Measurements from ENCODE around the gene CLTC. TPM values are rescaled to one million over a fixed set of nuclear protein-coding genes. Genes with fewer than 3 reads are reported as not detected.

CLTC gene
- total RNA-seq, 1 donor from 2014 or later: 142 TPM

DNA sequence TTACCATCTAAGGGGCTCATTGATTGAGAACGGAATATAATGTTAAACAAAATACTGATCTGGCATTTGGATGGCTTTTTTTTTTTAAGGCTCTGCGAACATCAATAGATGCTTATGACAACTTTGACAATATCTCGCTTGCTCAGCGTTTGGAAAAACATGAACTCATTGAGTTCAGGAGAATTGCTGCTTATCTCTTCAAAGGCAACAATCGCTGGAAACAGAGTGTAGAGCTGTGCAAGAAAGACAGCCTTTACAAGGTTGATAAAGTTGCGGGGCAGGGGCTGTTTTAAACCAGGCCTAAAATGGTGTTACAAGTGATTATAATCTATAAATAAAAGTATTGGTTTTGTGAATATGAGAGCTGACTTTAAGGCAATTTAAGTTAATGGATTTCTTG, 65.3 kb downstream of the CLTC start:
- ATAC-seq: no peak

DNA sequence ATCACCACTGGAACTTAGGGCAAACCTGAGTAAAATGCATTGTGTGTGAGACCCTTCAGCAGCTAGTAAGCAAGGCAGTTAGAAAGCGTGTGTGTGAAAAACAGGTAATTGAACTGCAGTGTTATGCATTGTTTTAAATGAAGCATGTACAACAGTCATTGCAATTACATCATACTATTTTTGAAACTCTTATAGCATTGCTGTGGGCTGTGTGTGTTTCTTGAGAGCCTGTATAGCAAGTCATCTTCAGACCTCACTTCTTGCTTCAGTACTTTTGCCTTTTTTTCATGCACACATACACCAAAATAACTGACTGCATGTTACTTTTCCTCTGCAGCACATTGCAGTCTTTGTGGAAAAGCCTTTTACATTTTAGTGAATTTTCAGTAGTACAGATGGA, 68.3 kb downstream of the CLTC start:
- ATAC-seq: no peak

DNA sequence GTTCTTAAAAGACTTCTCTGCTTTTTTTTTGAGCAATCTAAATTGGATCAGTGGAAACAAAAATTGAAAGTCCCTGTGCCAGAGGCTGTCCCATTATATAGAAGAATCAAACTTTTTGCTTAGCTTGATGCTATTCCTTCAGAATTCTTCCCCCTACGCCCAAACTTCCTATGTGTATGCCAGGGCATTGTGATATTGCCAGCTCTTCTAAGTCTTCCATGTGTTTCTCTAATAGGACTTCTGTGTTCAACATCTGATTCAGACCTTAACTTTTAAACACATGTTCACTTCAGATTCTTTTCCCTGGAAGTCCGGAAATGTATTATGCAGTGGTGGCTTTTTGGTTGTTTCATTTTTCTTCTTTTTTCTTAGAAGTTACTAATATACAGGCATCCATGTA, 68.8 kb downstream of the CLTC start:
- no peak for ATAC-seq

DNA sequence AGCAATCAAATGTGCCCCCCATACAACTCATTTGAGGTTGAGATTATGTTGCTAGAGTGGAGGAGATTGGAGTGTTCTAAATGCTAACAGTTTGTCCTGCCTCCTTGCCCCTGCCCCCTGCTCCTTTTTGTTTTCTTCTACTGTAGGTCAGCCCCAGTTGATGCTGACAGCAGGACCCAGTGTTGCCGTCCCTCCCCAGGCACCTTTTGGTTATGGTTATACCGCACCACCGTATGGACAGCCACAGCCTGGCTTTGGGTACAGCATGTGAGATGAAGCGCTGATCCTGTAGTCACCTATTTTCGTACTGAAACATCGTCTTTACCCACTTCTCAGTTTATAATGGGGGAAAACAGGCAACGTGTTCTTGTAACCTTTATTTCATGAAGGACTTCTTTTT, 73.9 kb downstream of the CLTC start:
- ATAC-seq: no peak

DNA sequence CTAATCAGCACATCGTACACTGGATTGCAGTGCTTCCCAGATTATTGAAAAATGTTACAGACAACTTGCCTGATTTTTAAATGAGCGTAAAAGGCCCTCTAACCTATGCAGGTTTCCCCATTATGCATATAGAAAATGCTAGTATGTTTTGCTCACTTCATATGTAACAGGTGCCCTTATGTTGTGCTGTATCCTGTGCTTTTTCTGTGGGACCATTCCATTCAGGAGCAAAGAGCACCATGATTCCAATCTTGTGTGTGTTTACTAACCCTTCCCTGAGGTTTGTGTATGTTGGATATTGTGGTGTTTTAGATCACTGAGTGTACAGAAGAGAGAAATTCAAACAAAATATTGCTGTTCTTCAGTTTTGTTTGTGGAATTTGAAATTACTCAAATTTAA, 74.6 kb downstream of the CLTC start:
- no peak for ATAC-seq

DNA sequence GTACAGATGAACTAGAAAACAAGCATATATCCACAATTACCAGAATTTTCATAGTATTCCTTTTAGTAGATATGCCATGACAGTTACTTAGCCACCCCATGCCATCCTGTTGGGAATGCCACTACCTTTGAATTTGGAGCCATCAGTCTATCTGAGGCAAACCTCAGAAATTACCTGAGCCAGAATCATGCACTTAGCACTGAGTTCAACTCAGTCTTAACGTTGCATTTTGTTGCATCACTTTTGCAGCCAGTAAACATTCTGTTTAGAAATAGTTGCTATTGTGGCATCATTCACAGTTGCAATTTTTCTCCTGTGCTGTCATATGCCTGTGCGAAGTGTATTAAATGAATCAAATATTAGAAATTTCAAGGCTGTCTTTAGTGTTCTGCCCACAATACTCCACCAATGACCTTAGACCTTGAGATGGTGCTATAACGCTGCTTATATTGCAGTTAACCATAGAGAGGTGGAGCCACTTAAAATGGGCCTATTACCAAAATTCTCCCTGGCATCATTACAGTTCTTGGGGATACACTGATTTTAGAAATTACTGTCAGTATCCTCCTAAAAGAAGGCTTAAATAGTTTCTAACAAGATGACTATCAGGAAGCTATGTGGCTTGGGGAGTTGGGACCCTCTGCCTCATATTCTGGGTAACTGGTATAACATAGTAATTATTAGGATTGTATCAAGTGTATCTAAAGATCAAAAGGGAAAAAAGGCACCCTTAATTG, 76.4 kb downstream of the CLTC start:
- peak; percentile 9 for ATAC-seq

DNA sequence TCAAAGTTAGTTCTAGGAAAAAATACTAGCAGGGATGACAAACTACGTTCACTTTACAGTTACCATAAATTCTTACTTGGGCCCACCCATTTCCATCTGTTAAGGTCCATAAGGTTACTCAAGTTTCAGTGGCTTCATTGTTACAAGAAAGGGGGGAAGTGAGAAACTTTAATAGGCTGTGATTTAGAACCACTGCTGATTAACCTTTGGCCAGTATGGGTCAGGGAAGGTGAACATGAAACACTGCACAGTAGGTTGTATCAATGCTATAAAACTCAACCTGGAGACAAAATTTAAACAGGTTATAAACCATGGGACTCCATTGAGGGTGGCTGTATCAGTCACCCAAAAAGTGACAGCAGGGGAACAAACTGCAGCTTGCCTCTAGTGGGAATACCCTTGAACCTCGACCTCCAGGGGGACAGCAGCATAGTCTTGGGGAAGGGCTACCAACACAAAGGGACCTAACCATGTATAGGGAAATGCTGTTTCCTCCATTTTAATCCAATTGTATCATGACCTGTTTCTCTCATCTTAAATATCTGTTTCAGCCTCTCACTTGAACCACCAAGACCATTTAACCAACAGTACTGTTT, 77.1 kb downstream of the CLTC start:
- no peak for ATAC-seq

DNA sequence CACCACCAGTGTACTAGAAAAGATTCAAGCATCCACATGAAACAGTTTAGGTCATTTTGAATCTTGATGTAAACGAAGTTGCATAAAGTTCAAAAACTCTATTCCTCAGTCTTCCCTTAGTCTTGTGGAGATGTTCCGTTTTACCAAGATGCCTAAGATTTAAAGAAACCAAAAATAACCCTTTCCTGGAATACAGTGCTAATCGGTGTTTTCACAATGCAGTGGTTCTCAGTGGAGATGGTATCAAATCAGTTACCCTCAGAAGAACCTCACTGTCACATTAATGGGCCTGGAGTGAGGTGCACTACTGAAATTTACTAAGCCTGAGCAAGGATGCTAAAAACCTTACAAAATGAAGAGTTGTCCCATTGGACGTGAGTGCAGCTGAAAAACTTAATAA, 78.4 kb downstream of the CLTC start:
- ATAC-seq: no peak

DNA sequence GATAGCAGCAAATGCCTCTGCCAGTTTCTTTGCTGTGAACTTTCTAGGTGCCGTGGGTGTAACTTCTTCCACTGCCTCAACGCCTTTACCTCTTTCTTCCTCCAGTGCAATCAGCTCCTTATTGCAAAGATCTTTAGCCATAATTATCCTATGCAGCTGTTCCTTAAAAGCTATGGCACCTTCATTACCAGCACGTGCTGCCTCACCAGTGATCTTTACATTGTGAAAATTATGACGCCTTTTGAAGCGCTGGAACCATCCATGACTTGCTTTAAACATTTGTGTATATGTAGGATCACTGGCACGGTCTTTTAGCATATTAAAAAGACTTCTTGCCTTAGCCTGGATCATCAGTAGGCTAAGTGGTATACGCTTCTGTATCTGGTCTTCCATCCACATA, 79.5 kb downstream of the CLTC start:
- ATAC-seq: no peak

DNA sequence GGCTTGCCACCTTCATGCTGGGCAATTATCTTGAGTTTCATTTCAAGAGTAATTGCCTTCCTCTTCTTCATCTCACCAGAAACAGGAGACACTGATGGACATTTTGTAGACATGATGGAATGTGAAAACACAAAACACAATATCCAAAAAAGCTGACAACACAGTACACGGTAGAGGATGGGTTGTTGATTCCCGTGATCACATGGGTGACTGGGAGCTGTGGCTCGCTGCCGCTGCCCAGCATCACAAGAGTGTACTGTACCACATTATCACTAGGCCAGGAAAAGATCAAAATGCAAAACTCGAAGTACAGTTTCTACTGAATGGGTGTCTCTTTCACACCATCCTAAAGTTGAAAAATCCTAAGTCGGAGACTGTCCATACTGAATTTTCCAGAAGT, 80.1 kb downstream of the CLTC start:
- ATAC-seq: no peak

DNA sequence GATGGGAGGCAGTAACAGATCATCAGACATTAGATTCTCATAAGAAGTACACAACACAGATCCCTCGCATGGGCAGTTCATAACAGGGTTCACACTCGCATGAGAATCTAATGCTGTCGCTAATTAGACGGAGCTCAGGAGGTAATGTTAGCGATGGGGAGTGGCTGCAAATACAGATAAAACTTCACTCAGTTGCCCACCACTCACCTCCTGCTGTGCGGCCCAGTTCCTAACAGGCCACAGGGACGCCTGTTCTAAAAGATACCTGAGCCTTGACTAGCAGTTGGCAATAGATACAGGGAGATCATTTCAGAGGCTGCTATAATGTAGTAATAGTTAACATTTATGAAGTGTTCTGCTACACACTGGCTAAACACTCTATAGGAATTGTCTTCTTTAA, 82.6 kb downstream of the CLTC start:
- ATAC-seq: no peak

DNA sequence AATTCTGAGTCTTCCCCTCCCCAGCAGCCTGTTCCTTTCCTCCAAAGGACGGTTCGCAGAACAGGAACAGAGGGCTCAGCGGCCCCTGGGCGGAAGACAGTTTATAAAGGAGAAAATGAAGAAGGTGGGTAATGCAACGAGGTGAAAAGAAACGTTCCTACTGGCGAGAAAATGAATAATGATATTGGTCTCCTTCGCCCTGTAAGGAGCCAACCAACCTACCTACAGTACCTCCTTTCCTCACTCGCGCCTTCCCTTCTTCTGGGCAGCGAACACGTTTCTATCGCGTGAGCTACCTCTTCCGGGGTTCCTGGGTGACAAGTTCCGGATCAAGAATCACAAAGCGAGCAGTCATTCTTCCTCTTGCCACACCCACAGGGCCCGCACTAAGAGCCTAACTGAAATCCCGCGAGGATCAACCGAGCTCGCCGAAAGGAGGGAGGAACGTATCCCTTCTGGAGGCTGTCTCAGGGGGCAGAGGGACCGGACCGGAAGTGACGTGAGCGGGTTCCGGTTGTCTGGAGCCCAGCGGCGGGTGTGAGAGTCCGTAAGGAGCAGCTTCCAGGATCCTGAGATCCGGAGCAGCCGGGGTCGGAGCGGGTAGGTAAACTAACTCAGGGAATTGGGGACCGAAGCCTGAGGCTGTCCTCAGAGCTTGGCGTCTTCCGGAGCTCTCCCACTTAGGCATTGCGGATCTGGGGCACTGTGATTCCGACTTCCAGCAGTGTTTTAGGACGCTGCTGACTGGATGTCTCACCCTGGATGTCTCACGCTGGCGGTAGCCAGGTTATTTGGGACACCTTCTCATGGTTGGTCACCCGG, 87.7 kb downstream of the CLTC start, which contains the start of the genes PTRH2 and VMP1:
TSS of gene PTRH2 (minus strand) at position 282 of the 822 bp plus-strand sequence. CDS start 9,452 bp downstream, outside the sequence.
TSS of gene VMP1 (plus strand) at position 506 of the 822 bp plus-strand sequence. CDS start 23,793 bp downstream, outside the sequence.
- peak; percentile 99 for ATAC-seq

DNA sequence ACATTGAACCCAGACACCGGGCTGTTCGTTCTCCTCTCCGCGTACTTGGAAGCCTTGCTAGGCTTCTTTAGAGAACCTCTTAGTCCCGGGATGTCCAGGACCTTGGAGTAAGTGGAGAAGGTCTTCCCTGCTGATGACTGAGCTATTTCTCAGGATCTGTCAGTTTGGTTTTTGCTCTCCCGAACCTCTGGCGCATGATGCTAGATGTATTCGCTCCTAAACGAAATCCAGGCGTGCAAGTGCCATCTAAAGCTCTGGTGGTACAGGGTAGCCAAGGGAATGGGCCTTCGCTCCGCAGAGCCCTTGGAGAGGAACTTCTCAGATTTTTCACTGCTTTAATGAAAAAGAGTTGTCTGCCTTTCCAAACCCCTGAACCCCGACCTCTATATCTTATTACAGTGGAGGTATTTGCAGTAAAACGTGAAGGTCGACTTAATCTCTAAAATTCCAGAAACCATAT, 88.3 kb downstream of the CLTC start:
- peak; percentile 5 for ATAC-seq

DNA sequence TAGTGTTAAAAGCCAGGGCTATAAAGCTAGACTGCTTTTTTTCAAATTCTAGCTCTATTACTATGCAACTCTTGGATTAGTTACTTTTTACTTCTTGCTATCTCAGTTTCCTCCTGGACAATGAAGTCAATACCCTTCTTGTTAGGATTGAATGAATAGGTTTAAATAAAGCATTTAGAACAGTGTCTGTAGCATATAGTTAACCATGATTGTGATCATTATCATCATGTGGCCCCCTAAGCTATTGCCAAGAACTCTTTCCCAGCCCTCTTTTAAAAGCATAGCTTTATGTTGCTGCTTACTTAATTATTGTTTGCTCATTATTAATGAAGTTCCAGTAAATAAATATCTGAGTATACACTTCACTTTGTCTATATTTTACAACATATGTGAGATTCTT, 92.2 kb downstream of the CLTC start:
- no peak for ATAC-seq

DNA sequence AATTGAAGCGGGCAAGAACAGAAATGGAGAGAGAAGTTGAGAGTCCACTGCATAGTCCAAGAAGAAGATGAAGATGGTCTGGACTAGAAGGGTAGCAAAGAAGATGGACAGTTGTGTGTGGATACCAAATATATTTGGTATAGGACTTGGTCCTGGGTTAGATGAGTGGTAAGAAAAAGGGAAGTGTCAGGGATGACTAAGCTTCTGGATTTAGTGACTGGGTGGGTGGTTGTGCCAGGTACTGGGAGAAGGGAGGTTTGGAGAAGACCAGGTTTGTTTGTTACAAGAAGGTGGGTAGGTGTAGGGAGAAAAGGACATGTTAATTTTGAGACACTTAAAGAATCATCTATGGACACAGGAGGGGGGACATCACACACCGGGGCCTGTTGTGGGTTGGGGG, 93.2 kb downstream of the CLTC start:
- no peak for ATAC-seq

DNA sequence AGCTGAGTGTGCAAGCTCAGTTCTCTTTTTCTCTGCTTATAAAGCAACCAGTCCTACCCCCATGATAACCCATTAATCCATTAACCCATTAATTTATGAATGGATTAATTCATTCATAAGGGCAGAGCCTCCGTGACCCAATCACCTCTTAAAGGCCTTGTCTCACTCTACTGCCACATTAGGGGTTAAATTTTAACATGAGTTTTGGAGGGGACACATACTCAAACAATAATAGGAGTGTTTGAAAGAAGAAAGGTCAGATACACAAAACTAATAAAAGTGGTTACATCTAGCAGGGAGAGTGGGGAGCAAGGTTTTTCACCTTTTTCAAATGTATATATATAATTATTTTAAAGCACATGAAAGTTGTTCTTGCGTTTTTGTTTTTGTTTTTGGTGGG, 94.6 kb downstream of the CLTC start:
- no peak for ATAC-seq

DNA sequence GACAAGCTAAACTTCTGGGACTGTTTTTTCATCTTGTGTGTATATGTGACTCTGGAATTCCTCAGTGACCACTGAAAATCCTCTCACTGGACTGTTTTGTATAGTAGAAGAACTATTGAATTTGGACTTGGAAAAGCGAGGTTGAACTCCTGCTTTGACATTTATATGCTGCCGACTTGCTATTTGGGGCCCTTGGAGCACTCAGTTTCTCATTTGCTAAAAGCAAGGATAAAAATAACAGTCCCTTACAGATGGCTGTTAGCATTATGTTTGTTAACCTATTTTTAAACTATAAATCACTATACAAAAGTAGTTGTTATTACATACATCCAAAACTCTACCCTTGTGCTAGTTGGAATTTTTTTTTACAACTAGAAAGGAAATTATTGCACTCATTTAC, 96.7 kb downstream of the CLTC start:
- ATAC-seq: no peak

DNA sequence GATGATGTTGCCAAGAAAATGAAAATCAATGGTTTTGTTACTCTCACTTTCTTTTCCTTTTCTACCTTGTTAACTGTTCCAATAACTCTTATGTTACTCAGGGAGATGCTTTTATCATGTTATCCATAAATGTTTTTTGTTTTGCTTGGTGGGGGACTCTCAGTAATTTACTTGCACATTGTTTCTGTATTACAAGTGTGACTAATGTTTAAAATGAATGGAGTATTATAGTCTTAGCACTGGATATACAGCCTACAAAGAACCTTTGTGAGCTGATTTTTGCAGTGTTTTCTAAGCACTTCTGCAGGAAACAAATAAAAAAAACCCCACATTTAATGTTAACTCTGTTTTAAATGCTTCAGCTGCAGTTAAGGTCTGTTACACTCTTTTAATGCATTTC, 99.8 kb downstream of the CLTC start:
- ATAC-seq: no peak

DNA sequence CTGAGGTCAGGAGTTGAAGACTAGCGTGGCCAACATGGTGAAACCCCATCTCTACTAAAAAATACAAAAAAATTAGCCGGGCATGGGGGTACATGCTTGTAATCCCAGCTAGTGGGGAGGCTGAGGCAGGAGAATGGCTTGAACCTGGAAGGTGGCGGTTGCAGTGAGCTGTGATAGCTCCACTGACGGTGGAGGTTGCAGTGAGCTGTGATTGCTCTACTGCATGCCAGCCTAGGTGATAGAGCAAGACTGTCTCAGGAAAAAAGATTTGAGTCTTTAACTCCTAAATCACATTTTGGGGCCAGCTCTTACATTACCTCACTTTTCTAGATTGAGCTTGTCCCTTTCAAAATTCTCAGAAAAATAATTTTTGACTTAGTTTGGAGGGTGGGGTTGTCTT, 102.9 kb downstream of the CLTC start:
- no peak for ATAC-seq

DNA sequence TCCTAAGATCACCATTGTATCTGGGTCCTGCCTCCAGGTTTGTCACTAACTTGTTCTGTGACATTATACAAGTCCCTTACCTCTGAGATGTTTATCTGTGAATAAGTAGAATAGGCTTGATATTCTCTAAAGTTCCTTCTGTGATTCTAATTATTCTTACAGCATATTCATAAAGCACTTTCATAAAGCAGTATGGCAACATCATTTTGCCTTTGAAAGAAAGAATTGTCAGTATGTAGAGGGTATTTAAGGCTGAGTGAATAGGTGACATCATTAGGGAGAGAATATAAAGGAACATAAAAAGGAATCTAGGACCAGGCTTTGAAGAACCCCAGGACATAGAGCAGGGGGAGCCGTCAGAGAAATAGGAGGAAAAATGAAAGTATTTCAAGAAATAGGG, 103.3 kb downstream of the CLTC start:
- ATAC-seq: no peak

DNA sequence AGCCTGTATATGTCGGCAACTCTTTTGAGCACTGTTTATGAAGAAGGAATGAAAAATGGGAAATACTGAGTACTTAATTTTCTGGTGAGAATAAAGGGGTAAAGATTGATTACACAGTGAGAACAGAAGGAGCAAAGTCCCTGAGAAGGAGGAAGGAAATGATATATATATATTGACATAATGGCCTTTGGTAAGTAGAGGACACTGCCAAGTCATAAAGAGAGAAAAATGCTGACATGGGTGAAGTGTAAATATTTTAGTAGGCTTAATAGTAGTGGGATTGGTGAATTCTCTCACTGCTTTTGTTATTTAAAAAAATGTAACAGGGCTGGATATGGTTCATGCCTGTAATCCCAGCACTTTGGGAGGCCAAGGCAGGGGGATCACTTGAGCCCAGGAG, 103.9 kb downstream of the CLTC start:
- no peak for ATAC-seq

DNA sequence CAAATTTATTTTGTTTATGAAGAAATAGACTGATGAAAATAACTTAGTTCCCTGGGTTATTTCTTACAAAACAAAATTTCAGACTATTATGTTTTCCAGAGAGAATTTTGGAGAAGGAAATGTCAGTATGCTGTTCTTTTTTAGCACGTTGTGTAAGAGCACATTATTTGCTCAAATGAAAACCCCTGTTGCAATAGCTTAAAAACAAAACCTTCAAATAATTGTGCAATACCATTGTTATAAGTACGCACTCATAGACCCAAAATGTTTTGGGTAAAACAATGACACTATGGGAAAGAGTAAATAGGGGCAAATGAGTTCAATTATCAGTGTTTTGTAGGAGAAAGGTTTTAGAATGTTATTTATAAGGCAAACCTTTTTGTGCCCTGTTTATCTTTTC, 106.0 kb downstream of the CLTC start:
- peak; percentile 33 for ATAC-seq

DNA sequence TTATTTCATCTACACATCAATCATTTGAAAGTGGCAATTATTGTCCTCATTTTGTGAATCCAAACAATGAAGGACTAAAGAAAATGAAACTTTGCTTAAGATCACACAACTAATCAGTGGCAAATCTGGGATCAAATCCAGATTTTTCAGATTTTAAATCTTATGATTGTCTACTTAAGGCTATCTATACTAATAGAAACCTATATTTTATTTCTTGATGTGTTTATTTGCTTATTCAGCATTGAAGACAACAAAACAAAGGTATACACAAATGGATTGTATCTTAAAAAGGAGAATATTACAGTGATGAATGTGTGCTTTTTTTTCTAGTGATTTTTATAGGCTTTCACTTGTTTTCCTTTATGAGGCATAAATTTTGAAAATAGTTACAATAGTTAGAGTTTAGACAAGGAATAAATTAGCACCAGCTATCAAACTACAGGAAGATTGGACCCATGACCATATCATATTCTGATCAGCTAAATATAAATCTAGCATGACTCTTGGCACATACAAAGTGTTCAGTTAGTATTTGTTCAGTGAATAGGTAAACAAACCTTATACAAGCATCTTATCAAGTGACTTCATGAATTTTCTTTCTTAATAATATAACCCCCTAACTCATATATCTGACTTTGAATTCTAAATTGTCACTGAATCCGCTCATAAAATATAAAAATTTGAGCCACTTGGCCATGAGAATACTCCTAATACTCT, 108.3 kb downstream of the CLTC start:
- no peak for ATAC-seq

All from esophagus mucosa (tissue), 1 donor.